Measurements from ENCODE around the gene AKAP12. TPM values are rescaled to one million over a fixed set of nuclear protein-coding genes. Genes with fewer than 3 reads are reported as not detected.

AKAP12 gene
- total RNA-seq, 1 donor from 2014 or later, result 81.3 TPM

- Mint-ChIP-seq H3K27ac (no peak overlapping the region), H3K9me3 (no peaks in the 10 kb centered on the region), H3K4me1 (peaks cover 64% of the 10 kb centered on the region), H3K27me3 (ENCODE audit: insufficient read depth, low read depth) (peaks cover 2% of the 10 kb centered on the region), H3K36me3 (peaks cover 10% of the 10 kb centered on the region), H3K4me3 (no peak overlapping the region)
- no peaks in the 10 kb centered on the region for H3F3A ChIP-seq (ENCODE audit: low read depth)
- TF ChIP-seq EZH2 (IDR thresholded peaks at IDR 0.05) (no peak), EZH2phosphoT487 (IDR thresholded peaks at IDR 0.05) (no peak)
- TF ChIP-seq, protein P1, sequence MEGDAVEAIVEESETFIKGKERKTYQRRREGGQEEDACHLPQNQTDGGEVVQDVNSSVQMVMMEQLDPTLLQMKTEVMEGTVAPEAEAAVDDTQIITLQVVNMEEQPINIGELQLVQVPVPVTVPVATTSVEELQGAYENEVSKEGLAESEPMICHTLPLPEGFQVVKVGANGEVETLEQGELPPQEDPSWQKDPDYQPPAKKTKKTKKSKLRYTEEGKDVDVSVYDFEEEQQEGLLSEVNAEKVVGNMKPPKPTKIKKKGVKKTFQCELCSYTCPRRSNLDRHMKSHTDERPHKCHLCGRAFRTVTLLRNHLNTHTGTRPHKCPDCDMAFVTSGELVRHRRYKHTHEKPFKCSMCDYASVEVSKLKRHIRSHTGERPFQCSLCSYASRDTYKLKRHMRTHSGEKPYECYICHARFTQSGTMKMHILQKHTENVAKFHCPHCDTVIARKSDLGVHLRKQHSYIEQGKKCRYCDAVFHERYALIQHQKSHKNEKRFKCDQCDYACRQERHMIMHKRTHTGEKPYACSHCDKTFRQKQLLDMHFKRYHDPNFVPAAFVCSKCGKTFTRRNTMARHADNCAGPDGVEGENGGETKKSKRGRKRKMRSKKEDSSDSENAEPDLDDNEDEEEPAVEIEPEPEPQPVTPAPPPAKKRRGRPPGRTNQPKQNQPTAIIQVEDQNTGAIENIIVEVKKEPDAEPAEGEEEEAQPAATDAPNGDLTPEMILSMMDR (IDR thresholded peaks at IDR 0.05), result no peak
- H4K20me1 ChIP-seq (ENCODE audit: low read depth), result peaks cover 12% of the 10 kb centered on the region
- H3K79me2 ChIP-seq (ENCODE audit: low read depth), result peaks cover 10% of the 10 kb centered on the region
- peaks cover 17% of the 10 kb centered on the region for H3K4me1 ChIP-seq
- no peak overlapping the region for H3K27ac ChIP-seq
- H3K9ac ChIP-seq, result no peak overlapping the region
- peak; percentile 5 for DNase-seq (ENCODE audit: low spot score)
- no peaks in the 10 kb centered on the region for H3K36me3 ChIP-seq
- no peak overlapping the region for H3K4me3 ChIP-seq
- no peaks in the 10 kb centered on the region for H3K9me3 ChIP-seq (ENCODE audit: low read depth)
- H3K4me2 ChIP-seq, result no peak overlapping the region
- no peak overlapping the region for H2AFZ ChIP-seq (replicated peaks)
- H3K27me3 ChIP-seq, result no peaks in the 10 kb centered on the region
These were observed 51.9 kb downstream of the AKAP12 start for GRCh38 chr6:151291722-151292059.

DNA sequence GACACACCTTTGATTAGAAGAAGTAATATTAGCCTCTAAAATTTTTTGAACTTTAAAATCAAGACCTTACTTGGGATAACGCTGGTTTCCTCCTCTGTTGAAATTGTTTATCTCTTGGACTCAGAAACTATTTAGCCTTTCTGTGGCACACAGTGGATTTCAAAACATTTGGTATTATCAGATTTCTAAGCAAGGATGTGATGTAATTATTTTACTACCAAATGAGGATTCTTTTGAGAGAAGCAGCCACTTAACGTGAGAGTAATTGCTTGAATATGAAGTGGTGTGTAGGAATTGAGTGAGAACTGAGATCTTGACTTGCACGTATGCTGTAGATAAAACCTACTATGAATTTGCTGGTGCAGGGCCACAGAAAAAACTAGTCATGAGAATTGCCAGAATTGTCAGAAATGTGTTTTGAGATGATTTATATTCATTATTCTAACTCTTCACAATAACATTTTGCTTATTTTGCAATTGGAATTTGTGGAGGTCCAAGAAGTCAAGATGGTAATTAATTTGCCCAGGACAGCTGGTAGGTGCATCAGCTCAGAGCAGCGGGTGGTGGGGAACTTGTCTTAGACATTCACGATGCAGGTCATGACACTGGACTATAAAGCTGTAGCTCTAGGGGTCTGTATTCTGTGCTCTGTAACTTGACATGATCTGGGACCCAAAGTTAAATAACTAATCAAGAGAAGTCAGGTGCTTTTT lies 53.4 kb downstream of the AKAP12 start:
- Histone ChIP-seq H3K9ac (no peak overlapping the region), H3F3A (ENCODE audit: low read depth) (no peaks in the 10 kb centered on the region), H2AFZ (replicated peaks) (no peak overlapping the region), H3K4me2 (no peak overlapping the region), H3K9me3 (ENCODE audit: low read depth) (no peaks in the 10 kb centered on the region), H3K4me1 (peaks cover 17% of the 10 kb centered on the region), H3K27ac (no peak overlapping the region), H3K27me3 (no peaks in the 10 kb centered on the region), H3K4me3 (no peak overlapping the region), H3K79me2 (ENCODE audit: low read depth) (peaks cover 10% of the 10 kb centered on the region), H3K36me3 (no peaks in the 10 kb centered on the region), H4K20me1 (ENCODE audit: low read depth) (peaks cover 12% of the 10 kb centered on the region)
- no peak for DNase-seq (ENCODE audit: low spot score)
- H3K27me3 Mint-ChIP-seq (ENCODE audit: insufficient read depth, low read depth), result peaks cover 2% of the 10 kb centered on the region
- peaks cover 12% of the 10 kb centered on the region for H3K36me3 Mint-ChIP-seq
- H3K27ac Mint-ChIP-seq, result no peak overlapping the region
- TF ChIP-seq, protein P1 (IDR thresholded peaks at IDR 0.05), result no peak
- TF ChIP-seq EZH2phosphoT487 (IDR thresholded peaks at IDR 0.05) (no peak), EZH2 (IDR thresholded peaks at IDR 0.05) (no peak)
- no peaks in the 10 kb centered on the region for H3K9me3 Mint-ChIP-seq
- H3K4me3 Mint-ChIP-seq, result no peak overlapping the region
- peaks cover 66% of the 10 kb centered on the region for H3K4me1 Mint-ChIP-seq

- Mint-ChIP-seq H3K36me3 (peaks cover 12% of the 10 kb centered on the region), H3K4me1 (peaks cover 66% of the 10 kb centered on the region), H3K4me3 (no peak overlapping the region), H3K27me3 (ENCODE audit: insufficient read depth, low read depth) (peaks cover 2% of the 10 kb centered on the region), H3K27ac (no peak overlapping the region), H3K9me3 (no peaks in the 10 kb centered on the region)
- Histone ChIP-seq H3K4me2 (no peak overlapping the region), H3K4me3 (no peak overlapping the region), H3K9ac (no peak overlapping the region), H3K36me3 (no peaks in the 10 kb centered on the region), H3K4me1 (peaks cover 17% of the 10 kb centered on the region), H3K79me2 (ENCODE audit: low read depth) (peaks cover 10% of the 10 kb centered on the region), H2AFZ (replicated peaks) (no peak overlapping the region), H4K20me1 (ENCODE audit: low read depth) (peaks cover 12% of the 10 kb centered on the region), H3K9me3 (ENCODE audit: low read depth) (no peaks in the 10 kb centered on the region), H3K27ac (no peak overlapping the region), H3K27me3 (no peaks in the 10 kb centered on the region), H3F3A (ENCODE audit: low read depth) (no peaks in the 10 kb centered on the region)
- TF ChIP-seq EZH2 (IDR thresholded peaks at IDR 0.05), result no peak
- no peak for TF ChIP-seq EZH2phosphoT487 (IDR thresholded peaks at IDR 0.05)
- TF ChIP-seq, protein P1 (IDR thresholded peaks at IDR 0.05), result no peak
- DNase-seq (ENCODE audit: low spot score), result no peak
These were observed 53.9 kb downstream of the AKAP12 start for GRCh38 chr6:151293688-151294016.
